ENCODE data around the gene OVCA2. TPM values are rescaled to one million over a fixed set of nuclear protein-coding genes. Genes with fewer than 3 reads are reported as not detected.

Gene OVCA2
- 10 to 100 TPM; 41.0 to 49.8 TPM for total RNA-seq

DNA sequence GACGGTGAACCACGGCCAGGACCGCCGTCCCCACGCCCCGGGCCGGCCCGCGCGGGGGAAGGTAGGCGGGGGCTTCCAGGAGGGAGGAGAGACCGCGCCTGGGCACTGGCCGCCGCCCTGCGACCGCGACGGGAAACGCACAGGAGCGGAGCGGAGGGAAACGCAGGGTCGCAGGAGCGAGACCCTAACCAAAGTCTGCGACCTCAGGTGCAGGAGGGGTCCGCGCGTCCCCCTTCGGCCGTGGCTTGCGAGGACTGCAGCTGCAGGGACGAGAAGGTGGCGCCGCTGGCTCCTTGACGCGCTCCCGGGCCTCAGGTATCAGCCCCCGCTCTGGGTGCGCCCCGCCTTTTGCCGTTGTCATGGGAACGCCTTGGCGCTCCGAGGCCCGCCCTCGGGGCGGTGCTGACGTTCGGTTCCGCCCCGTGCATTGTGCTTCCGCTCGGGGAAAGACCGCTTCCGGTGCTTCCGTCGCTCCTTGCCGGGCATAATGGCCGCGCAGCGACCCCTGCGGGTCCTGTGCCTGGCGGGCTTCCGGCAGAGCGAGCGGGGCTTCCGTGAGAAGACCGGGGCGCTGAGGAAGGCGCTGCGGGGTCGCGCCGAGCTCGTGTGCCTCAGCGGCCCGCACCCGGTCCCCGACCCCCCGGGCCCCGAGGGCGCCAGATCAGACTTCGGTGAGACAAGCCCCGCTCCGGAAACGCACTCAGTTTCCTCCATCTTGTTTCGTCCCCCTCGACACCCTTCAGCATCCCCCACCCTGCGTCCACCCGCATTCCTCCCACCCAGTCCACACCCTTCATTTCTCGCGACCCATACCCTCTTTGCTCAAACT is at the start of gene OVCA2:
Gene OVCA2 (plus strand): TSS at position 462 of the 829 bp plus-strand sequence. CDS start 26 bp downstream, at position 488.
- TF ChIP-seq, protein P1, sequence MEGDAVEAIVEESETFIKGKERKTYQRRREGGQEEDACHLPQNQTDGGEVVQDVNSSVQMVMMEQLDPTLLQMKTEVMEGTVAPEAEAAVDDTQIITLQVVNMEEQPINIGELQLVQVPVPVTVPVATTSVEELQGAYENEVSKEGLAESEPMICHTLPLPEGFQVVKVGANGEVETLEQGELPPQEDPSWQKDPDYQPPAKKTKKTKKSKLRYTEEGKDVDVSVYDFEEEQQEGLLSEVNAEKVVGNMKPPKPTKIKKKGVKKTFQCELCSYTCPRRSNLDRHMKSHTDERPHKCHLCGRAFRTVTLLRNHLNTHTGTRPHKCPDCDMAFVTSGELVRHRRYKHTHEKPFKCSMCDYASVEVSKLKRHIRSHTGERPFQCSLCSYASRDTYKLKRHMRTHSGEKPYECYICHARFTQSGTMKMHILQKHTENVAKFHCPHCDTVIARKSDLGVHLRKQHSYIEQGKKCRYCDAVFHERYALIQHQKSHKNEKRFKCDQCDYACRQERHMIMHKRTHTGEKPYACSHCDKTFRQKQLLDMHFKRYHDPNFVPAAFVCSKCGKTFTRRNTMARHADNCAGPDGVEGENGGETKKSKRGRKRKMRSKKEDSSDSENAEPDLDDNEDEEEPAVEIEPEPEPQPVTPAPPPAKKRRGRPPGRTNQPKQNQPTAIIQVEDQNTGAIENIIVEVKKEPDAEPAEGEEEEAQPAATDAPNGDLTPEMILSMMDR (IDR thresholded peaks at IDR 0.05), result peak; percentile 35
- H3K27me3 ChIP-seq, result no peaks in the 10 kb centered on the region
- intact Hi-C loops (cut with DNase I), result no loop called here
- H3K36me3 ChIP-seq, result no peaks in the 10 kb centered on the region
- peak within 1 kb of the TSS; percentile 58 for H3K27ac ChIP-seq
- H3K9ac ChIP-seq (ENCODE audit: low read depth in 2 of 2, low read length in 2 of 2), result peak within 1 kb of the TSS; percentile 96 to 97
- H3K4me1 ChIP-seq, result peaks cover 9% of the 10 kb centered on the region
- H3K4me3 ChIP-seq, result peak within 1 kb of the TSS; percentile 67
- DNase-seq, result peak; percentile 97
- no peaks in the 10 kb centered on the region for H3K9me3 ChIP-seq

DNA sequence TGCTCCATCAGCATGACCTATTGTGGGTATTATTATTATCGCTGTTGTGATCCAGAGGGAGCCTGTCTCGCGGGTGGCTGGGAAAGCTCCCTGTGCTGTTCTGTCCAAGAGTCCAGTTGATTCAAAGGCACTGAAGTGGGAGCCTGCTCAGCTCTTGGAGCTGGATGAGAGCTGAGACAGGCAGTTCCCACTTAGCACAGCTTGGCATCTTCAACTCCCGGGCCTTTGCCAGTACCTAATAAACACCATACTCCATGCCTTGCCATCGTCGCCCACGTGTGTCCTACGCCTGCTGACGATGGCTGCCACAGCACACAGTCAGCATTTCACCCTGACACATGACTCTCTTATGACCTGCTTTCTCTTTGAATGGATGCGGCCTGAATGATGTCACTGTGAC is 49.3 kb upstream of the OVCA2 start:
- Histone ChIP-seq H3K27me3 (no peaks in the 10 kb centered on the region), H3K27ac (no peak overlapping the region), H3K9me3 (no peaks in the 10 kb centered on the region), H3K4me1 (peaks cover 4% of the 10 kb centered on the region), H3K36me3 (no peaks in the 10 kb centered on the region), H3K4me3 (no peak overlapping the region), H3K9ac (ENCODE audit: low read depth in 2 of 2, low read length in 2 of 2) (no peak overlapping the region)
- DNase-seq, result no peak
- intact Hi-C loops (cut with DNase I), result no loop called here
- TF ChIP-seq, protein P1 (IDR thresholded peaks at IDR 0.05), result no peak

DNA sequence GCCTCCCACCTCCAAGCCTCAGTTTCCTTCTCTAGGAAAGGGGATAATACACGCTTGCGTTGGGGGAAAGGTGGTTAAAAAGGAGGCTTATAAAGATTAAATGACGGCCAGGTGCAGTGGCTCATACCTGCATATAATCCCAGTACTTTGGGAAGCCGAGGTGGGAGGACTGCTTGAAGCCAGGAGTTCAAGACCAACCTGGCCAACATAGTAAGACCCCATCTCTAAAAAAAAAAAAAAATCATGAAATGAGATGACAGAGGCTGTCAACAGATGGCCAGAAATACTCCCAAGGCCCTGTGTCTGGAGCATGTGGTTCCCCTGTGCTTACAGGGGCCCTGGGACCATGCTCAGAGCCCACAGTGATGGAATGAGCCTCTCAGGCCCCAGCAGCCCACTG is 47.1 kb upstream of the OVCA2 start:
- Histone ChIP-seq H3K9ac (ENCODE audit: low read depth in 2 of 2, low read length in 2 of 2) (no peak overlapping the region), H3K27ac (no peak overlapping the region), H3K36me3 (no peaks in the 10 kb centered on the region), H3K4me3 (no peak overlapping the region), H3K4me1 (peaks cover 10% of the 10 kb centered on the region), H3K27me3 (no peaks in the 10 kb centered on the region), H3K9me3 (no peaks in the 10 kb centered on the region)
- no peak for DNase-seq
- TF ChIP-seq, protein P1 (IDR thresholded peaks at IDR 0.05), result no peak
- intact Hi-C loops (cut with DNase I), result no loop called here

DNA sequence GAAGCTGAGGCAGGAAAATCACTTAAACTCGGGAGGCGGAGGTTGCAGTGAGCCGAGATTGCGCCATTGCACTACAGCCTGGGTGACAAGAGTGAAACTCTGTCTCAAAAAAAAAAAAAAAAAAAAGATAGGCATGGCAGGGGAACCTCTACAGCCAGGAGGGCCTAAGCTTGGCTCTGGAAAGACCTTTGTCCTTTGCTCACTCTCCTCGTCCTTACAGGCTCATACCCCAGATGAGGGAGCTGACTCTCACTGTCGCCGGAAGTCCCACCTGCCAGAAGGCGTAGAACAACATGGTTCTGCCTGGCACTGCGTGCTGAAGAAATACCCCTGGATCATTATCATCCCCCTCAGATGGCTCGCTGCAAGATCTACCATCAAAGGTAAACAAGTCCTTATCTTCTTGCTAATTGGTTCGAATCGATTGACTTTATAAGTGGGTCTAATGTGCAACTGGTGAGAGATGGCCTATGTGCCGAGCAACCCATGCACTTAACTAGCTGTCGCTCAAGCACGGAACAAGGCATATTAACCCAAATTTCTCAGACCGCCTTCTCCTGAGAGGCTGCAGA is 46.4 kb upstream of the OVCA2 start:
- H3K9me3 ChIP-seq, result no peaks in the 10 kb centered on the region

More for the DNA sequence above, 46.4 kb upstream of the OVCA2 start:
- TF ChIP-seq, protein P1 (IDR thresholded peaks at IDR 0.05), result no peak
- peaks cover 16% of the 10 kb centered on the region for H3K4me1 ChIP-seq
- no peak overlapping the region for H3K27ac ChIP-seq
- H3K4me3 ChIP-seq, result no peak overlapping the region
- no peaks in the 10 kb centered on the region for H3K27me3 ChIP-seq
- intact Hi-C loops (cut with DNase I), result no loop called here
- no peaks in the 10 kb centered on the region for H3K36me3 ChIP-seq
- no peak overlapping the region for H3K9ac ChIP-seq (ENCODE audit: low read depth in 2 of 2, low read length in 2 of 2)
- DNase-seq, result no peak
